Gastrocnemius medialis (tissue), 4 donors: ENCODE measurements around the gene PDLIM4. TPM values are rescaled to one million over a fixed set of nuclear protein-coding genes. Genes with fewer than 3 reads are reported as not detected.

ENCODE experiments used
- ATAC-seq, 2 donors: fragments of 150-250 bp; one replicate each; pipeline ENCODE4 v1.9.1; 2016
- DNase-seq, 2 donors: peaks; one replicate each; pipeline ENCODE4 v3.0.0-alpha.2; 2019
- H3K27ac ChIP-seq, 4 donors: fragments of 200-600 bp; sonication (generic); 1 replicate in 1 of 4; 2 replicates in 3 of 4; pipeline ENCODE4 v1.5.1; 2016 to 2018; ENCODE audit warnings: mild to moderate bottlenecking in 2 of 4, moderate library complexity in 1 of 4
- H3K27me3 ChIP-seq, 3 donors: fragments of 200-600 bp; sonication (generic) in 2 of 3; 1 replicate in 1 of 3; 2 replicates in 2 of 3; pipeline versions ENCODE4 v1.5.1 to v1.6.0; 2016 to 2019; ENCODE audit warnings: mild to moderate bottlenecking in 1 of 3, moderate library complexity in 1 of 3
- H3K36me3 ChIP-seq, 2 donors: fragments of 200-600 bp; sonication (generic) in 1 of 2; one replicate each; pipeline ENCODE4 v1.5.1; 2017 to 2018
- H3K4me1 ChIP-seq, 2 donors: fragments of 200-600 bp; sonication (generic) in 1 of 2; one replicate each; pipeline ENCODE4 v1.5.1; 2016 to 2017; ENCODE audit warnings: mild to moderate bottlenecking in 2 of 2
- H3K4me3 ChIP-seq, 4 donors: fragments of 200-600 bp; sonication (generic) in 3 of 4; 1 replicate in 1 of 4; 2 replicates in 3 of 4; pipeline ENCODE4 v1.5.1; 2016 to 2019; ENCODE audit warnings: mild to moderate bottlenecking in 2 of 4
- H3K9me3 ChIP-seq, 3 donors: fragments of 200-600 bp; sonication (generic) in 2 of 3; 1 replicate in 1 of 3; 2 replicates in 2 of 3; pipeline ENCODE4 v1.5.1; 2016 to 2019
- POLR2A ChIP-seq, 2 donors: fragments of 450-650 bp; IDR thresholded peaks; one replicate each; pipeline ENCODE4 v1.6.1; 2017; ENCODE audit warnings: antibody characterized with exemption in 2 of 2, mild to moderate bottlenecking in 2 of 2, moderate library complexity in 2 of 2
- in situ Hi-C, 4 donors: fragments of 200-750 bp; cut with MboI; loops; one replicate each; pipeline versions ENCODE4 v1.15.0 to v1.8.0; 2017; ENCODE audit warnings: low sequenced_read_pairs in 4 of 4
- intact Hi-C: fragments of 100-400 bp; cut with DNase I; formaldehyde crosslinking; loops from one replicate; pipeline ENCODE4 v1.15.1; 2023; ENCODE audit warnings: low total_unique reads
- total RNA-seq, 4 donors: library from RNA; depleted of rRNA; stranded (reverse); fragments of >200 nt; gene quantifications; one replicate each; pipeline versions ENCODE4 v1.1.0 to v1.2.3, GENCODE V29; 2016
- TF ChIP-seq, protein P1 (sequence below), 5 experiments: fragments of 450-650 bp in 3 of 5; fragments of 200-600 bp in 2 of 5; sonication (generic) in 2 of 5; IDR thresholded peaks in 4 of 5; conservative IDR thresholded peaks in 1 of 5; 1 replicate in 4 of 5; 2 replicates in 1 of 5; pipeline ENCODE4 v1.5.1; 2016 to 2019; ENCODE audit warnings: antibody characterized with exemption in 5 of 5, mild to moderate bottlenecking in 3 of 5, moderate library complexity in 3 of 5

Gene PDLIM4
- total RNA-seq, 4 donors from 2014 or later, result 0.66 to 8.0 (median 5.3) TPM

DNA sequence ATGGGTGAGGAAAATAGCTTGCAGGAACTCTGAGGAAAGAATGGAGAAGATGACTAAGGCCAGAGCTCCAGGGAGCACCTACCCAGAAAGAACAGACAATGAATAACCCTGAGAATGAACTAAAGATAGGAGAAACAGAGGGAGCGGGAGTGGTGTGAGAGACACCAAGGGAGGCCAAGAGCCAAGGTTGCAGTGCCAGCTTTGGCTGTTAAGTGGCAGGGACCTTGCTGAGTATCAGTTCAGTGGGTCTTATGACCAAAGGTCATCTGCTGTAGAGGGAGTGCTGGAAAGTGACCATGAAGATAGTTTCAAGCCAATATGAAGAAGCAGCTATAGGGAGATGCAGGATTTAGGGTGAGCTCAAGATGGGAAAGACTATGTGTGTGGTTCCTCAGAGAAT, 46.6 kb upstream of the PDLIM4 start:
- no peaks in the 10 kb centered on the region for H3K27me3 ChIP-seq
- ATAC-seq, result no peak
- no peak overlapping the region for H3K4me3 ChIP-seq
- intact Hi-C loops (no loop called here), in situ Hi-C loops (no loop called here)
- DNase-seq, result no peak
- TF ChIP-seq POLR2A (IDR thresholded peaks at IDR 0.05), result no peak
- TF ChIP-seq, protein P1, sequence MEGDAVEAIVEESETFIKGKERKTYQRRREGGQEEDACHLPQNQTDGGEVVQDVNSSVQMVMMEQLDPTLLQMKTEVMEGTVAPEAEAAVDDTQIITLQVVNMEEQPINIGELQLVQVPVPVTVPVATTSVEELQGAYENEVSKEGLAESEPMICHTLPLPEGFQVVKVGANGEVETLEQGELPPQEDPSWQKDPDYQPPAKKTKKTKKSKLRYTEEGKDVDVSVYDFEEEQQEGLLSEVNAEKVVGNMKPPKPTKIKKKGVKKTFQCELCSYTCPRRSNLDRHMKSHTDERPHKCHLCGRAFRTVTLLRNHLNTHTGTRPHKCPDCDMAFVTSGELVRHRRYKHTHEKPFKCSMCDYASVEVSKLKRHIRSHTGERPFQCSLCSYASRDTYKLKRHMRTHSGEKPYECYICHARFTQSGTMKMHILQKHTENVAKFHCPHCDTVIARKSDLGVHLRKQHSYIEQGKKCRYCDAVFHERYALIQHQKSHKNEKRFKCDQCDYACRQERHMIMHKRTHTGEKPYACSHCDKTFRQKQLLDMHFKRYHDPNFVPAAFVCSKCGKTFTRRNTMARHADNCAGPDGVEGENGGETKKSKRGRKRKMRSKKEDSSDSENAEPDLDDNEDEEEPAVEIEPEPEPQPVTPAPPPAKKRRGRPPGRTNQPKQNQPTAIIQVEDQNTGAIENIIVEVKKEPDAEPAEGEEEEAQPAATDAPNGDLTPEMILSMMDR (IDR thresholded peaks at IDR 0.05 in 4 of 5, conservative IDR thresholded peaks at IDR 0.05 in 1 of 5), result no peak
- no peak overlapping the region for H3K27ac ChIP-seq
- H3K9me3 ChIP-seq, result no peaks in the 10 kb centered on the region
- H3K36me3 ChIP-seq, result peaks cover 0 to 23% of the 10 kb centered on the region in 2 donors
- peaks cover 25 to 29% of the 10 kb centered on the region in 2 donors for H3K4me1 ChIP-seq

DNA sequence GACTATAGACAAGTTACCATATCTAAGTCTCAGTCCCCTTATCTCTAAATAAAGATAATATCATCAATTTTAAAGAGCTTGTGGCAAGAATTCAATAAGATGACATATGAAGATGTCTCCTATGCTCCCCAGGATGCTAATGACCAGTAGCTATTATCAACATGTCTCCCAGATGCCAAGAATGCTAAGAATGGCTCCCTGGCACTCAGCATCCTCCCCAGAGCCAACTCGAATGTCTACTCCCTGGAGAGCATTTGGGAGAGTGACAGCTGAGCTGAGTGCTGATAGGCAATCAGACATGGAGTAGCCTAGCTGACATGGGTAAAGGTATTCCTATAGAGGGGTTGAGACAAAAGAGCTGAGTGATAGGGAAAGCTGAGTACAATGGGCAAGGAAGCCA, 45.7 kb upstream of the PDLIM4 start:
- H3K4me3 ChIP-seq, result no peak overlapping the region
- H3K9me3 ChIP-seq, result no peaks in the 10 kb centered on the region
- DNase-seq (no peak), ATAC-seq (no peak)
- no peak for TF ChIP-seq POLR2A (IDR thresholded peaks at IDR 0.05)
- TF ChIP-seq, protein P1 (IDR thresholded peaks at IDR 0.05 in 4 of 5, conservative IDR thresholded peaks at IDR 0.05 in 1 of 5), result no peak
- H3K27ac ChIP-seq, result no peak overlapping the region
- H3K27me3 ChIP-seq, result no peaks in the 10 kb centered on the region
- intact Hi-C loops, result no loop called here
- peaks cover 21 to 27% of the 10 kb centered on the region in 2 donors for H3K4me1 ChIP-seq
- H3K36me3 ChIP-seq, result peaks cover 0 to 23% of the 10 kb centered on the region in 2 donors
- in situ Hi-C loops, result no loop called here

DNA sequence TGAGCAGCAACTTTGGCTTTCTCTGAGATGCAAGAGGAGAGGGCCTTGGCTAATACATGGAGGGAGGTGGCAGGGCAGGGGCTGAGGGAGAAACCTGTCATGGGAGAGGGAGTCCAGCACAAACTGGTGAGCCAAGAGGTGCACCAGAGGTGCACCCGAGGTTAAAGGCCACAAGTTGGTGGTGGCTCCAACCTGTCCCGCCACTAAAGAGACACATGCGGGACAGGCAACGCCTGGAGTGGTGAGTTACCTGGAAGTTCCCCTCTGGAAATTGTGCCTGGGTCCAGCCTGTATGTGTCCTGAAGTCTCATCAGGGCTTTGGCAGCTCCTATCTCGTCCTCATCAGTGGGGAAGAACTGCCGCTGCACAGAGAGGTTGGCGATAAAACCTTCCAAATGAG, 43.8 kb upstream of the PDLIM4 start:
- ATAC-seq (no peak), DNase-seq (no peak)
- peaks cover 0 to 23% of the 10 kb centered on the region in 2 donors for H3K36me3 ChIP-seq
- H3K4me3 ChIP-seq, result no peak overlapping the region
- H3K27me3 ChIP-seq, result no peaks in the 10 kb centered on the region
- in situ Hi-C loops, result no loop called here
- no peak overlapping the region for H3K27ac ChIP-seq
- H3K9me3 ChIP-seq, result no peaks in the 10 kb centered on the region
- TF ChIP-seq, protein P1 (IDR thresholded peaks at IDR 0.05 in 4 of 5, conservative IDR thresholded peaks at IDR 0.05 in 1 of 5), result no peak
- no peak for TF ChIP-seq POLR2A (IDR thresholded peaks at IDR 0.05)
- intact Hi-C loops, result no loop called here
- peaks cover 22 to 27% of the 10 kb centered on the region in 2 donors for H3K4me1 ChIP-seq

DNA sequence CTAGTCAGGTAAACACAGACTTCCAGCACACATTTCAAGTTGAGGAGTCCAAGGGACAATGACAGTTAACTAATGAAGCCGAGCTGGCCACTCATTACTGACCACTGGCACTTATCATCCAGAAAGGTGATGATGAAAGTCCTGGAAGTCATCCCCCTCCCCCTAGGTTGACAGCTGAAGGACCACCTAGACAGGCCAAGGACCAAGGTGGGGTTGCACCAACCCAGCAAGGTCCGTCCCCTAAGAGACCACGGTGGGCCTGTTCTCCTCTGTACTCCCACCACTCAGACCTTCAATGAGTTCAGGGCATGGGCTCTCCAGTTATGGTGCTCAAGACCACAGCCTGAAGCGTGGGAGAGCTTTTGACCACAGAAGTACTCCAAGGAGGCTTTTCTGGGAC, 43.0 kb upstream of the PDLIM4 start:
- Histone ChIP-seq H3K27ac (peak overlapping the region; percentile 60 to 82 (median 69)), H3K27me3 (no peaks in the 10 kb centered on the region), H3K4me1 (peaks cover 31 to 34% of the 10 kb centered on the region in 2 donors), H3K4me3 (no peak overlapping the region), H3K36me3 (peaks cover 0 to 23% of the 10 kb centered on the region in 2 donors), H3K9me3 (no peaks in the 10 kb centered on the region)
- DNase-seq, result no peak
- TF ChIP-seq, protein P1 (IDR thresholded peaks at IDR 0.05 in 4 of 5, conservative IDR thresholded peaks at IDR 0.05 in 1 of 5), result no peak
- no peak for TF ChIP-seq POLR2A (IDR thresholded peaks at IDR 0.05)
- intact Hi-C loops, result no loop called here
- in situ Hi-C loops, result no loop called here
- ATAC-seq, result no peak

DNA sequence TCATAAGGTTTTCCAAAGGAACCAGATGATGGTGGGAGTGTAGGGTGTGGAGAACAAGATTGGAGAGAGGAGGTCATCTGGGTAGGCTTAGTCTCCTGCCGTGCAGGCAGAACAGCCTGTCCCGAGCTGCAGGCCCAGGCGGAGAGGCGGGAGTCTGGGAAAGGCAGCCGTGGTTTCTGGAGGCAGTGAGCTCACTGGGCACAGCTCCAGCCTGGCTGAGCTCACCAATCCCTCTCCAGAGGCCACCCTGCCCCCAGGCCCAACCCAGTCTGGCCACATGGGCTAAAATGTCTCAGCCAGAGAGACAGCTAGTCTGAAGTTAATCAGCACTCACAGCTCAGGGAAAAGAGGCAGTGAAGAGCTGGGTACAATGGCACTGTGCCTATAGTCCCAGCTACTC, 42.2 kb upstream of the PDLIM4 start:
- DNase-seq (peak; percentile 84 to 88), ATAC-seq (peak; percentile 83 to 90)
- no peak for TF ChIP-seq POLR2A (IDR thresholded peaks at IDR 0.05)
- TF ChIP-seq, protein P1 (IDR thresholded peaks at IDR 0.05 in 4 of 5, conservative IDR thresholded peaks at IDR 0.05 in 1 of 5), result no peak
- H3K4me3 ChIP-seq, result no peak overlapping the region
- H3K36me3 ChIP-seq, result peaks cover 0 to 15% of the 10 kb centered on the region in 2 donors
- no peaks in the 10 kb centered on the region for H3K27me3 ChIP-seq
- peaks cover 38 to 39% of the 10 kb centered on the region in 2 donors for H3K4me1 ChIP-seq
- H3K9me3 ChIP-seq, result no peaks in the 10 kb centered on the region
- peak overlapping the region; percentile 60 to 82 (median 69) for H3K27ac ChIP-seq
- in situ Hi-C loops (no loop called here), intact Hi-C loops (no loop called here)
